Measurements from ENCODE around the gene PIGU.

Gene PIGU

DNA sequence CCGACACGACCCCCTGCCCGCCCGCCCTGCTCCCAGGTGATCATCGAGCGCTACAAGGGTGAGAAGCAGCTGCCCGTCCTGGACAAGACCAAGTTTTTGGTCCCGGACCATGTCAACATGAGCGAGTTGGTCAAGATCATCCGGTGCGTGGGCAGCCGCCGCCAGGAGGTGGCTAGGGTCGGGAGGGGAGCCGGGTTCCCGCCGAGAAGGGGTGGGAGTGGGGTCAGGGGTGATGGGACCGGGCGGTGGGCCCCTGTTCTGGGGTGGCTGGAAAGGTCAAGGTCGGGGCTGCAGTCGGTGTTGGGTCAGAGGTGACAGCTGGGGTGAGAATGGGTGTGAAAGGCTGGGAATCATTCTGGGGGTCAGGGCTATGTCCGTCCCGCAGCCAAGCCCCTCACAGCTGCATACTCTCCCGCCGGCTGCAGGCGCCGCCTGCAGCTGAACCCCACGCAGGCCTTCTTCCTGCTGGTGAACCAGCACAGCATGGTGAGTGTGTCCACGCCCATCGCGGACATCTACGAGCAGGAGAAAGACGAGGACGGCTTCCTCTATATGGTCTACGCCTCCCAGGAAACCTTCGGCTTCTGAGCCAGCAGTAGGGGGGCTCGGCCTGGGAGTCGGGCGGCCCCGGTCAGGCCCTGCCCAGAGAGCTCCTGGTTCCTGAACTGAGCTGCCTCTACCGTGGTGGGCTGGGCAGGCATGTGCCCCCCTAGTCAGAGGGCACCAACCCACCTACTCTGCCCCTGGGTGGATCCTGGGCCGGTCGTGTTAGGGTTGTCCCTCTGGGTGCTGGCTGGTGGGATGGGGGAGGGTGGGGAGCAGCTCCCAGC is 117.4 kb downstream of the PIGU start:
- no peak overlapping the region for H3K4me3 ChIP-seq (ENCODE audit: severe bottlenecking)
- H3K36me3 ChIP-seq (ENCODE audit: low read depth): no peaks in the 10 kb centered on the region

GRCh38 chr20:34558320-34559218 is 118.3 kb downstream of the PIGU start, which contains the start of gene MAP1LC3A:
Gene MAP1LC3A (plus strand): TSS chr20:34558718. CDS start chr20:34558869, 151 bp downstream.
- TF ChIP-seq, protein P1, sequence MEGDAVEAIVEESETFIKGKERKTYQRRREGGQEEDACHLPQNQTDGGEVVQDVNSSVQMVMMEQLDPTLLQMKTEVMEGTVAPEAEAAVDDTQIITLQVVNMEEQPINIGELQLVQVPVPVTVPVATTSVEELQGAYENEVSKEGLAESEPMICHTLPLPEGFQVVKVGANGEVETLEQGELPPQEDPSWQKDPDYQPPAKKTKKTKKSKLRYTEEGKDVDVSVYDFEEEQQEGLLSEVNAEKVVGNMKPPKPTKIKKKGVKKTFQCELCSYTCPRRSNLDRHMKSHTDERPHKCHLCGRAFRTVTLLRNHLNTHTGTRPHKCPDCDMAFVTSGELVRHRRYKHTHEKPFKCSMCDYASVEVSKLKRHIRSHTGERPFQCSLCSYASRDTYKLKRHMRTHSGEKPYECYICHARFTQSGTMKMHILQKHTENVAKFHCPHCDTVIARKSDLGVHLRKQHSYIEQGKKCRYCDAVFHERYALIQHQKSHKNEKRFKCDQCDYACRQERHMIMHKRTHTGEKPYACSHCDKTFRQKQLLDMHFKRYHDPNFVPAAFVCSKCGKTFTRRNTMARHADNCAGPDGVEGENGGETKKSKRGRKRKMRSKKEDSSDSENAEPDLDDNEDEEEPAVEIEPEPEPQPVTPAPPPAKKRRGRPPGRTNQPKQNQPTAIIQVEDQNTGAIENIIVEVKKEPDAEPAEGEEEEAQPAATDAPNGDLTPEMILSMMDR (IDR thresholded peaks at IDR 0.05; ENCODE audit: poor library complexity, severe bottlenecking): no peak
- H3K27me3 ChIP-seq (ENCODE audit: insufficient read depth, poor library complexity, severe bottlenecking): no peaks in the 10 kb centered on the region
- DNase-seq (ENCODE audit: low spot score) (peak; percentile 100), ATAC-seq (ENCODE audit: low read depth) (peak; percentile 78)
- H3K9me3 ChIP-seq (ENCODE audit: severe bottlenecking): no peaks in the 10 kb centered on the region
- H3K36me3 ChIP-seq (ENCODE audit: low read depth): no peaks in the 10 kb centered on the region
- peaks cover 3% of the 10 kb centered on the region for H3K4me1 ChIP-seq (ENCODE audit: insufficient read depth, poor library complexity, severe bottlenecking)
- H3K27ac ChIP-seq (ENCODE audit: poor library complexity, severe bottlenecking): no peak within 1 kb of the TSS
- H3K4me3 ChIP-seq (ENCODE audit: severe bottlenecking): peak within 1 kb of the TSS; percentile 54

More for the DNA sequence above, 117.4 kb downstream of the PIGU start:
- ATAC-seq (ENCODE audit: low read depth) (no peak), DNase-seq (ENCODE audit: low spot score) (peak; percentile 87)
- Histone ChIP-seq H3K4me1 (ENCODE audit: insufficient read depth, poor library complexity, severe bottlenecking) (peaks cover 3% of the 10 kb centered on the region), H3K27me3 (ENCODE audit: insufficient read depth, poor library complexity, severe bottlenecking) (no peaks in the 10 kb centered on the region), H3K9me3 (ENCODE audit: severe bottlenecking) (no peaks in the 10 kb centered on the region), H3K27ac (ENCODE audit: poor library complexity, severe bottlenecking) (no peak overlapping the region)
- TF ChIP-seq, protein P1 (IDR thresholded peaks at IDR 0.05; ENCODE audit: poor library complexity, severe bottlenecking): no peak

- Histone ChIP-seq H3K9me3 (ENCODE audit: severe bottlenecking) (no peaks in the 10 kb centered on the region), H3K4me1 (ENCODE audit: insufficient read depth, poor library complexity, severe bottlenecking) (peaks cover 3% of the 10 kb centered on the region), H3K36me3 (ENCODE audit: low read depth) (no peaks in the 10 kb centered on the region), H3K27me3 (ENCODE audit: insufficient read depth, poor library complexity, severe bottlenecking) (no peaks in the 10 kb centered on the region), H3K4me3 (ENCODE audit: severe bottlenecking) (peak overlapping the region; percentile 54), H3K27ac (ENCODE audit: poor library complexity, severe bottlenecking) (no peak overlapping the region)
- ATAC-seq (ENCODE audit: low read depth) (peak; percentile 4; the same call in 2 of the 3 replicates), DNase-seq (ENCODE audit: low spot score) (peak; percentile 59)
- TF ChIP-seq, protein P1 (IDR thresholded peaks at IDR 0.05; ENCODE audit: poor library complexity, severe bottlenecking): no peak
Measured at GRCh38 chr20:34557936-34558319, 119.0 kb downstream of the PIGU start.

DNA sequence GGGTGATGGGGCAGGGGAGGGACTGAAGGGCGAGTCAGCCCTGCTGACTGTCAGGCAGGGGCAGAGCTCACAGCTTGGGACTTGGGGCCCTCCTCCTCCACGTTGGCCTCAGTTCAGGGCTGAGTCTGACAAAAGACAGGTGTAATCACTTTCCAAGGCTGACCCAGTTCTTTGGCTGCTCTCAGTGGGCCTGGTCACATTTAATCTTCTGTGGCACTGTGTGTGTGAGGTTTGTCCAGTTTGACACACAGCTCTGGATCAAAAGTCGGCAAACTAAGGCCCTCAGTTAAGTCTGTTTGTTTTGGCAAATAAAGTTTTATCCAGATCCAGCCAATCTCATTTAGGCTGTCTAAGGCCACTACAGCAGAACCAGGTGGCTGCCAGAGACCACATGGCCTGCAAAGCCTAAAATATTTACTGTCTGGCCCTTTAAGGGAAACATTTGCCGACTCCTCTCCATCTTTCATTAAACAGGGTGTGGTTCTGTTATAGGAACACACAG is 123.5 kb downstream of the PIGU start:
- H3K27me3 ChIP-seq (ENCODE audit: insufficient read depth, poor library complexity, severe bottlenecking): no peaks in the 10 kb centered on the region
- H3K27ac ChIP-seq (ENCODE audit: poor library complexity, severe bottlenecking): no peak overlapping the region
- no peaks in the 10 kb centered on the region for H3K9me3 ChIP-seq (ENCODE audit: severe bottlenecking)
- no peaks in the 10 kb centered on the region for H3K36me3 ChIP-seq (ENCODE audit: low read depth)
- peaks cover 3% of the 10 kb centered on the region for H3K4me1 ChIP-seq (ENCODE audit: insufficient read depth, poor library complexity, severe bottlenecking)
- DNase-seq (ENCODE audit: low spot score): no peak
- TF ChIP-seq, protein P1 (IDR thresholded peaks at IDR 0.05; ENCODE audit: poor library complexity, severe bottlenecking): no peak
- no peak overlapping the region for H3K4me3 ChIP-seq (ENCODE audit: severe bottlenecking)
- ATAC-seq (ENCODE audit: low read depth): peak; percentile 20; the same call in 1 of the 3 replicates
